ENCODE data around the gene HDAC4.

DNA sequence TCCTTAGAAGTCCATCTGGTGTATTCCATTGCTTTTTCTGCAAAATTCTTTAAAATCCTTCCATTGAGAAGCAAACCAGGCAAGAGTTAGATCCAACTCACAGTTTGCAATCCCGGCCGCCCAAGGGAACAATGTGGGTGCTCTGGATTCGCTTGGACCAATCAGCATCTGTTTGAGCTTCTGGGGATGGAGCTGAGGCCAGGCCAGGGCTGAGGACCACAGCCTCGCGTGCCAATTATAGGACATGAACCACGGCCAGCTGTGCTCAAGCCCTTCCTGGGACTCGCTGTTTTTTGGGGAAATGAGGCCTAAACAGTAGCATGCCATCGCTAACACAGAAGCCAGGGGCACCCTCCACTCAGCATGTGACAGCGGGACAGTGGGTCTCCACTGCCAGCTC lies 270.8 kb downstream of the HDAC4 start:
- TF ChIP-seq CEBPB (IDR thresholded peaks at IDR 0.05; ENCODE audit: borderline replicate concordance in 1 of 2, low read depth in 2 of 2, low read length in 2 of 2) (no peak), MAX (IDR thresholded peaks at IDR 0.05; ENCODE audit: low read depth, low read length) (no peak), POLR2A (IDR thresholded peaks at IDR 0.05; ENCODE audit: low read depth, low read length) (no peak), POU2F2 (IDR thresholded peaks at IDR 0.05; ENCODE audit: borderline replicate concordance, low read depth, low read length) (no peak), ZBTB33 (IDR thresholded peaks at IDR 0.05) (no peak), POLR2AphosphoS2 (IDR thresholded peaks at IDR 0.05; ENCODE audit: low read depth, low read length) (no peak), POLR2AphosphoS5 (IDR thresholded peaks at IDR 0.05; ENCODE audit: low read length) (no peak), PAX8 (IDR thresholded peaks at IDR 0.05) (no peak), MTA2 (IDR thresholded peaks at IDR 0.05; ENCODE audit: low read depth) (no peak), CHD4 (IDR thresholded peaks at IDR 0.05) (no peak), YY1 (IDR thresholded peaks at IDR 0.05; ENCODE audit: low read depth, low read length) (no peak)
- TF ChIP-seq, protein P1, sequence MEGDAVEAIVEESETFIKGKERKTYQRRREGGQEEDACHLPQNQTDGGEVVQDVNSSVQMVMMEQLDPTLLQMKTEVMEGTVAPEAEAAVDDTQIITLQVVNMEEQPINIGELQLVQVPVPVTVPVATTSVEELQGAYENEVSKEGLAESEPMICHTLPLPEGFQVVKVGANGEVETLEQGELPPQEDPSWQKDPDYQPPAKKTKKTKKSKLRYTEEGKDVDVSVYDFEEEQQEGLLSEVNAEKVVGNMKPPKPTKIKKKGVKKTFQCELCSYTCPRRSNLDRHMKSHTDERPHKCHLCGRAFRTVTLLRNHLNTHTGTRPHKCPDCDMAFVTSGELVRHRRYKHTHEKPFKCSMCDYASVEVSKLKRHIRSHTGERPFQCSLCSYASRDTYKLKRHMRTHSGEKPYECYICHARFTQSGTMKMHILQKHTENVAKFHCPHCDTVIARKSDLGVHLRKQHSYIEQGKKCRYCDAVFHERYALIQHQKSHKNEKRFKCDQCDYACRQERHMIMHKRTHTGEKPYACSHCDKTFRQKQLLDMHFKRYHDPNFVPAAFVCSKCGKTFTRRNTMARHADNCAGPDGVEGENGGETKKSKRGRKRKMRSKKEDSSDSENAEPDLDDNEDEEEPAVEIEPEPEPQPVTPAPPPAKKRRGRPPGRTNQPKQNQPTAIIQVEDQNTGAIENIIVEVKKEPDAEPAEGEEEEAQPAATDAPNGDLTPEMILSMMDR (IDR thresholded peaks at IDR 0.05 in 2 of 3, conservative IDR thresholded peaks at IDR 0.05 in 1 of 3; ENCODE audit: control insufficient read depth in 2 of 3, extremely low read depth in 1 of 3, insufficient read depth in 1 of 3, low read depth in 3 of 3, low read length in 3 of 3) = no peak

All from GM12878 (cell line).